Loucy (cell line): ENCODE measurements around the gene ARHGAP26.
"Not testable (repeated sequence)": the region's sequence is repeated elsewhere in the genome, so short reads cannot be mapped to it uniquely, and the experiment has no call there.

Source experiments
- H2AFZ ChIP-seq: fragments of 200-600 bp; sonication (generic); 2 replicates; pipeline ENCODE4 v1.6.0; 2016; ENCODE audit warnings: antibody characterized with exemption, mild to moderate bottlenecking, low read length, moderate library complexity
- H3F3A ChIP-seq: fragments of 200-600 bp; 2 replicates; pipeline ENCODE4 v1.6.0; 2016; ENCODE audit warnings: antibody characterized with exemption, low read depth, mild to moderate bottlenecking
- H3K27me3 ChIP-seq: fragments of 200-600 bp; sonication (generic); 2 replicates; pipeline ENCODE4 v1.6.1; 2014; ENCODE audit warnings: low read length, mild to moderate bottlenecking; ENCODE audit not compliant: insufficient read depth, poor library complexity, severe bottlenecking
- H3K36me3 ChIP-seq: fragments of 200-600 bp; sonication (generic); 2 replicates; pipeline ENCODE4 v1.6.1; 2016; ENCODE audit warnings: low read length; ENCODE audit not compliant: insufficient read depth
- H3K4me1 ChIP-seq: fragments of 200-600 bp; sonication (generic); 2 replicates; pipeline ENCODE4 v1.5.1; 2014; ENCODE audit warnings: low read length, mild to moderate bottlenecking; ENCODE audit not compliant: insufficient read depth, poor library complexity, severe bottlenecking
- H3K4me2 ChIP-seq: fragments of 200-600 bp; sonication (generic); 2 replicates; pipeline ENCODE4 v1.6.0; 2014; ENCODE audit warnings: antibody characterized with exemption, low read length, low read depth, mild to moderate bottlenecking; ENCODE audit not compliant: poor library complexity, severe bottlenecking
- H3K4me3 ChIP-seq: fragments of 200-600 bp; sonication (generic); 2 replicates; pipeline ENCODE4 v1.5.1; 2014; ENCODE audit warnings: low read length, mild to moderate bottlenecking, mixed read lengths; ENCODE audit not compliant: poor library complexity, severe bottlenecking
- H3K79me2 ChIP-seq: fragments of 200-600 bp; sonication (generic); 2 replicates; pipeline ENCODE4 v1.6.1; 2014; ENCODE audit warnings: low read length; ENCODE audit not compliant: insufficient read depth
- H3K9ac ChIP-seq: fragments of 200-600 bp; sonication (generic); 2 replicates; pipeline ENCODE4 v1.6.0; 2014; ENCODE audit warnings: mild to moderate bottlenecking, low read depth, low read length, moderate library complexity; ENCODE audit not compliant: poor library complexity, severe bottlenecking
- H3K9me2 ChIP-seq: fragments of 200-600 bp; sonication (generic); replicated peaks from 2 replicates; pipeline ENCODE4 v1.6.1; 2016; ENCODE audit warnings: low read depth, low read length, mixed read lengths
- H3K9me3 ChIP-seq: fragments of 200-600 bp; sonication (generic); 2 replicates; pipeline ENCODE4 v1.6.1; 2014; ENCODE audit warnings: mild to moderate bottlenecking, antibody characterized with exemption, low read length, low read depth; ENCODE audit not compliant: insufficient read depth
- H4K20me1 ChIP-seq: fragments of 200-600 bp; sonication (generic); 2 replicates; pipeline ENCODE4 v1.6.0; 2014; ENCODE audit warnings: antibody characterized with exemption, low read length, mild to moderate bottlenecking; ENCODE audit not compliant: insufficient read depth, poor library complexity, severe bottlenecking
- EZH2phosphoT487 ChIP-seq: fragments of 200-600 bp; IDR thresholded peaks from 2 replicates; pipeline ENCODE4 v1.6.1; 2018; ENCODE audit warnings: antibody characterized with exemption, mild to moderate bottlenecking, moderate library complexity, borderline replicate concordance
- TF ChIP-seq, protein P1 (sequence below): fragments of 200-600 bp; sonication (generic); conservative IDR thresholded peaks from 2 replicates; pipeline ENCODE4 v1.5.1; 2014; ENCODE audit warnings: mild to moderate bottlenecking, antibody characterized with exemption, low read length

Gene ARHGAP26

DNA sequence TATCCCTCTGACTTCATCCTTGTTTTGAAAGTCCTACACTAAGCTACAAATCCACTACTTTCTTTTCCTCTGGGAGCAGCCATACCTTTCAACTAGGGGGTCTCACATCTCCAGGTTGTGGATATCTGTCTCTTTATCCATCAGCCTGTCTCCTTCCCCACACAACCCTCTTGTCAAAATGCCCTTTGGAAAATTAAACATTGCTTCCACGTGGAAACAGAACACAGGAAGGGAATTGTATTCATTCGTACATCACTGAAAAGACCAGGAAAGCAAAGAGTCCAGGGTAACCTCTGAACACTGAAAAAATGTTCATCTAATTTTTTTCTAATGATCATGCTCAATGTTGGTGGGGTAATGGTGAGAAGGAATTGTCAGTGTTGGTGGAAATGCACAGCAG, 429.7 kb downstream of the ARHGAP26 start:
- Histone ChIP-seq H3K27me3 (no peaks in the 10 kb centered on the region), H3K36me3 (no peaks in the 10 kb centered on the region), H3K9me3 (no peaks in the 10 kb centered on the region), H2AFZ (no peak overlapping the region), H3K4me1 (peaks cover 10% of the 10 kb centered on the region), H3K9me2 (no peaks in the 10 kb centered on the region), H3F3A (no peaks in the 10 kb centered on the region), H3K4me2 (no peak overlapping the region), H3K9ac (no peak overlapping the region), H3K79me2 (no peaks in the 10 kb centered on the region), H4K20me1 (no peaks in the 10 kb centered on the region), H3K4me3 (no peak overlapping the region)
- TF ChIP-seq, protein P1, sequence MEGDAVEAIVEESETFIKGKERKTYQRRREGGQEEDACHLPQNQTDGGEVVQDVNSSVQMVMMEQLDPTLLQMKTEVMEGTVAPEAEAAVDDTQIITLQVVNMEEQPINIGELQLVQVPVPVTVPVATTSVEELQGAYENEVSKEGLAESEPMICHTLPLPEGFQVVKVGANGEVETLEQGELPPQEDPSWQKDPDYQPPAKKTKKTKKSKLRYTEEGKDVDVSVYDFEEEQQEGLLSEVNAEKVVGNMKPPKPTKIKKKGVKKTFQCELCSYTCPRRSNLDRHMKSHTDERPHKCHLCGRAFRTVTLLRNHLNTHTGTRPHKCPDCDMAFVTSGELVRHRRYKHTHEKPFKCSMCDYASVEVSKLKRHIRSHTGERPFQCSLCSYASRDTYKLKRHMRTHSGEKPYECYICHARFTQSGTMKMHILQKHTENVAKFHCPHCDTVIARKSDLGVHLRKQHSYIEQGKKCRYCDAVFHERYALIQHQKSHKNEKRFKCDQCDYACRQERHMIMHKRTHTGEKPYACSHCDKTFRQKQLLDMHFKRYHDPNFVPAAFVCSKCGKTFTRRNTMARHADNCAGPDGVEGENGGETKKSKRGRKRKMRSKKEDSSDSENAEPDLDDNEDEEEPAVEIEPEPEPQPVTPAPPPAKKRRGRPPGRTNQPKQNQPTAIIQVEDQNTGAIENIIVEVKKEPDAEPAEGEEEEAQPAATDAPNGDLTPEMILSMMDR: no peak
- TF ChIP-seq EZH2phosphoT487: no peak

- Histone ChIP-seq H3K9ac (no peak overlapping the region), H3K9me2 (no peaks in the 10 kb centered on the region), H3K4me2 (no peak overlapping the region), H3K4me1 (peaks cover 10% of the 10 kb centered on the region), H3K36me3 (no peaks in the 10 kb centered on the region), H3K9me3 (no peaks in the 10 kb centered on the region), H3K27me3 (no peaks in the 10 kb centered on the region), H3F3A (no peaks in the 10 kb centered on the region), H4K20me1 (no peaks in the 10 kb centered on the region), H2AFZ (no peak overlapping the region), H3K4me3 (no peak overlapping the region), H3K79me2 (no peaks in the 10 kb centered on the region)
- TF ChIP-seq, protein P1: no peak
- TF ChIP-seq EZH2phosphoT487: no peak
Measured at GRCh38 chr5:143200781-143201398, 430.7 kb downstream of the ARHGAP26 start.

DNA sequence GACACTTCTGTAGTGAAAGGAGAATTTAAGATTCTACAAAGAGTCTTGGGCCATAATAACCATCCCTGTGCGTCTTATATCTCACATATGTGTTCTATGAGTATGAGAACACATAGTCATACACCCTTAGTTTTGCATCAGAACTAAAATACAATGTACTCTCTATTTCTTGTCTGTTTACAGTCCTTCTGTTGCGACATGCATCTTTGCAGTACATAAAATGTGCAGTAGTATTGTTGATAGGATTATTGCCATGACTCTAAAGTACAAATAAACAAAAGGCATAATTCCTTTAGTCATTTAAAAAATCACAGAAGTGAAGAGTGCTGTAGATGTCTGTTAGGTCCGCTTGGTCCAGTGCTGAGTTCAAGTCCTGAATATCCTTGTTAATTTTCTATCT, 431.4 kb downstream of the ARHGAP26 start:
- TF ChIP-seq, protein P1: no peak
- no peak for TF ChIP-seq EZH2phosphoT487
- H2AFZ ChIP-seq: no peak overlapping the region
- H3K4me3 ChIP-seq: no peak overlapping the region
- no peaks in the 10 kb centered on the region for H3K36me3 ChIP-seq
- no peaks in the 10 kb centered on the region for H3K9me3 ChIP-seq
- H3K27me3 ChIP-seq: no peaks in the 10 kb centered on the region
- no peaks in the 10 kb centered on the region for H3K9me2 ChIP-seq
- no peak overlapping the region for H3K4me2 ChIP-seq
- no peaks in the 10 kb centered on the region for H3F3A ChIP-seq
- no peaks in the 10 kb centered on the region for H3K79me2 ChIP-seq
- H4K20me1 ChIP-seq: no peaks in the 10 kb centered on the region
- H3K4me1 ChIP-seq: peaks cover 9% of the 10 kb centered on the region
- no peak overlapping the region for H3K9ac ChIP-seq

GRCh38 chr5:143203301-143203956, 433.3 kb downstream of the ARHGAP26 start:
- not testable (repeated sequence) for H3K27me3 ChIP-seq, H3K9ac ChIP-seq, H4K20me1 ChIP-seq, H3K9me2 ChIP-seq, H3F3A ChIP-seq, H3K4me1 ChIP-seq, H3K9me3 ChIP-seq, H3K4me3 ChIP-seq, H2AFZ ChIP-seq, H3K4me2 ChIP-seq, H3K36me3 ChIP-seq, H3K79me2 ChIP-seq
